ENCODE data around the gene POU3F4.

Gene POU3F4

DNA sequence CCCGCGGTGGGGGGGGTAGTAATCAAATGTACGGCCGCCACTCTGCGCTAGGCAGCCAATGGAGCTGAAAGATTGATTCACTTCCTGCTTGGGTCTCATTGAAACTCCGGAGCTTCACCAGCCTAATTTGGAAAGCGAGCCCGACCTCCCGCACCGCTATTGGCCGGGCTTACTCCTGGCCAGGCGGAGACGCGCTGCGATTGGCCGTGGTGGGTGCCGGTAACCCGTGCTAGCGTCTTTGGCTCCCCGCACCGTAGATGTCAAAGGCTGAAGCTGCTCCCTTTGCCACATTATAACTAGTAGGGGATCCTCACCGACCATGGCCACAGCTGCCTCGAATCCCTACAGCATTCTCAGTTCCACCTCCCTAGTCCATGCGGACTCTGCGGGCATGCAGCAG lies at the start of gene POU3F4:
Gene POU3F4, plus strand, starts transcription at position 285 of the 400 bp plus-strand sequence. Its CDS starts 35 bp downstream, at position 320.
- ATAC-seq (ENCODE audit: low read depth): no peak
- no peak for DNase-seq (ENCODE audit: low spot score in 2 of 2)
- Mint-ChIP-seq H3K9me3 (peaks cover 5% of the 10 kb centered on the region), H3K27me3 (peaks cover 9% of the 10 kb centered on the region), H3K4me3 (no peak within 1 kb of the TSS), H3K36me3 (peaks cover 2% of the 10 kb centered on the region), H3K4me1 (peaks cover 6% of the 10 kb centered on the region), H3K27ac (no peak within 1 kb of the TSS)

DNA sequence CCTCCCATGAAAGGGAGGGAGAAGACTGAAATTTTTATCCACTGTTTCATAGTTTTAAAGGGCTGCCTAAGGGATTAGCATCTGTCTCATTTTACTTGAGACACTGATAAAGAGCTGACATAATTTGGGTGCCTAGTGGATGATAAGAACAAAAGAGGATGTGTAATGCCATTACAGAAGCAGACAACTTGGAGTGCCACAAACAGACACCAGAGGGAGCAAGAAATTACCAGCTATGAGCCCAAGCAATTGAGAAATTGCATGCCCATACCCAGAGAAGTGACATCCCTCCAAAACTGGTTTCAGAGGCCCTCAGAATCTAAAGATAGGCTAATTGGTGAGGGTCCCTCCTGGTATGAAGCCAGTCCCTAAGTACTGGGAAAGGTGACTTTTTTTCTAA lies 38.5 kb upstream of the POU3F4 start:
- ATAC-seq (ENCODE audit: low read depth): peak; percentile 31
- no peak overlapping the region for H3K4me3 Mint-ChIP-seq
- no peaks in the 10 kb centered on the region for H3K27me3 Mint-ChIP-seq
- H3K27ac Mint-ChIP-seq: no peak overlapping the region
- no peaks in the 10 kb centered on the region for H3K9me3 Mint-ChIP-seq
- no peaks in the 10 kb centered on the region for H3K4me1 Mint-ChIP-seq
- H3K36me3 Mint-ChIP-seq: no peaks in the 10 kb centered on the region
- no peak for DNase-seq (ENCODE audit: low spot score in 2 of 2)

DNA sequence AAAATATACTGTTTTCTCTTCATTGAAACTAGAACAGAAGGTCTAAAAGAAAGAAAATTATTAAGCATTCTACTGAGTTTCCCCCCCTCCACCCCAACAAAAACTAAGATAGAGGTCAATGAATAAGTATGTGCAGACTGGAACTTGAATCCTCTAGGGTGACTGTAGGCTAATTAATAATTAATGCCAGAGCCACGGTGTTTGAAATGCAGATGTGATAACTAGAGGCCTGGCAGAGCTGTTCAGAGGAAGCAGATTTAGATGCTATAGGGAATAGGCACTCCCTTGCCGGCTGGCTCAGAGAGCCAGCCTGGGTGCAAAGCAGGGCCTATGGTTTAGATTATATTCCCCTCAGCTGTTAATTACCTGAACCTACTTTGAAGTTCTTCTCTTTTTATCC lies 12.2 kb upstream of the POU3F4 start:
- Mint-ChIP-seq H3K4me3 (no peak overlapping the region), H3K9me3 (no peaks in the 10 kb centered on the region), H3K36me3 (no peaks in the 10 kb centered on the region), H3K27me3 (peaks cover 1% of the 10 kb centered on the region), H3K4me1 (no peaks in the 10 kb centered on the region), H3K27ac (no peak overlapping the region)
- DNase-seq (ENCODE audit: low spot score in 2 of 2) (no peak), ATAC-seq (ENCODE audit: low read depth) (no peak)

DNA sequence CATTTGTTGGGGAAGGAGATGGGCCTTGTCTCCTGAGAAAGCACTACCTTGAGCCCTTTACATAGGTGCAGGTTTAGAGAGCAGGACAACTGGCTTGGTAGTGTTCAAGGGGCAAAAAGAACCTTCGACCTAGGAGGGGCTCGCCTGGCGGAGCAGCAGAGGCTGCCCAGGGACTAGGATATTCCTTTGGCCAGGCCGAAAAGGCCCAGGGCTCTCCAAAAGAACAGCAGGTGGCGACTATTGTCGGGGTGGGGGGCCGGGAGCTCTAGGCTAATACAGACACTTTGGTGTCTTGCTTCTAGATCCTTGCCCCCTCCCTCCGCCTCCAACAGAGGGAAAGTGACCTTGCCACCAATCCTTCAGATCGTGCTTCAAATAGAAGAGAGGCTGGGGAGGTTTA lies 7.1 kb upstream of the POU3F4 start:
- H3K4me1 Mint-ChIP-seq: no peaks in the 10 kb centered on the region
- H3K4me3 Mint-ChIP-seq: no peak overlapping the region
- no peaks in the 10 kb centered on the region for H3K36me3 Mint-ChIP-seq
- H3K27me3 Mint-ChIP-seq: peaks cover 6% of the 10 kb centered on the region
- H3K9me3 Mint-ChIP-seq: no peaks in the 10 kb centered on the region
- no peak for DNase-seq (ENCODE audit: low spot score in 2 of 2)
- ATAC-seq (ENCODE audit: low read depth): no peak
- H3K27ac Mint-ChIP-seq: no peak overlapping the region

DNA sequence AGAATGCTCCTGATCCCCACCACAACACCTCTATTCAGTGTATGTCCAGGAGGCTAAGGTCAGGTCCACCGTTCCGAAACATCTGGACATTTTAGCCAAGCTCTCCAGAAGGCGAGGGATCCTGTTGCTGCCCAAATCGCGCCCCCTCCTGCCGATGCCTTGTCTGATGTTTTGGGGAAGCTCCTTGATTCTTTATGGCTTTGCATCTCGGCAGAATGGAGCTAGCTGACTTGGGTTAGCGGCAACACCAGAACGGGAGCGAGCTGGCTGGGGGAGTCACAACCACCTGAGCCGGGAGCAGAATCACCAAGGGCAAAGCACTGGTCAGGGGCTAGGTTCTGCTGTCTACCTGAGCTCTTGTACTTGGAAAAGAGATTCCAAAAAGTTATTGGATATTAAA lies 6.6 kb upstream of the POU3F4 start:
- no peaks in the 10 kb centered on the region for H3K36me3 Mint-ChIP-seq
- ATAC-seq (ENCODE audit: low read depth) (no peak), DNase-seq (ENCODE audit: low spot score in 2 of 2) (no peak)
- no peaks in the 10 kb centered on the region for H3K4me1 Mint-ChIP-seq
- H3K27me3 Mint-ChIP-seq: peaks cover 6% of the 10 kb centered on the region
- no peaks in the 10 kb centered on the region for H3K9me3 Mint-ChIP-seq
- H3K27ac Mint-ChIP-seq: no peak overlapping the region
- H3K4me3 Mint-ChIP-seq: no peak overlapping the region

DNA sequence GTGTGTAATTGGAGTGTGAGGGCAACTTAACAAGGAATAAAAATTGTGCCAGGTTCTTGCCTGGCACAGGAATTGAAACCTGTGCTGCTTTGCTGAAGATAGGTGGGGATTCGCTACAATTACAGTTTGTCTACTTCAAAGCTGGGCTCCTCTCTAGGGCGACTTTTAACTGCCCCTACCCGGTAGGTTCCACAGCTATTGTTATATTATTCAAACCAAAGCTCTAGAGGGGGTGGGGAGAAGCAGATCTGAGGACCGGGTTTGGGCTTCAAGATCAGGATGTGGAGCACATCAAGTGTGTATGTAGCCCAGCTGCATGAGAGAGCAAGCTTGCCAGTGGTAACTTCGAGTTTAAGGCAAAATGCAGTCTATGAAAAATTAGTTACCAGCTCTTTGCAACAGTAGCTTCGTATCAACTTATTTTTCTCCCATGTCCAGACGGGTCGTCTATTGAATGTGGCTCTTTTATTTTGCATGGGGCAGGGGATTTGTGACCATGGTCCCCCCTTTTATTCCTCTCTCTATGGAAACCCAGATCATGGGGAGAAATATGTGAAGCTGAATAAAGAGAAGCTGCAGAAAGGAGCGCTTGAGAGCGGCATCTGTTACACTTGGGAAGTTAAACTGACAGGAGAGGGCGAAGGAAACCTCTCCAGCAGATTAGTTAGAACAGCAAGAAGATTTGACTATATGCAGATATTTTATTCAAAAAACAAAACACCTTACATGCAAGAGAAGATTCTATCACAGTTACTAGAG lies 3.2 kb upstream of the POU3F4 start:
- Mint-ChIP-seq H3K4me3 (no peak overlapping the region), H3K27me3 (peaks cover 11% of the 10 kb centered on the region), H3K9me3 (peaks cover 3% of the 10 kb centered on the region), H3K4me1 (peaks cover 4% of the 10 kb centered on the region), H3K36me3 (peaks cover 2% of the 10 kb centered on the region), H3K27ac (no peak overlapping the region)
- ATAC-seq (ENCODE audit: low read depth) (no peak), DNase-seq (ENCODE audit: low spot score in 2 of 2) (no peak)

DNA sequence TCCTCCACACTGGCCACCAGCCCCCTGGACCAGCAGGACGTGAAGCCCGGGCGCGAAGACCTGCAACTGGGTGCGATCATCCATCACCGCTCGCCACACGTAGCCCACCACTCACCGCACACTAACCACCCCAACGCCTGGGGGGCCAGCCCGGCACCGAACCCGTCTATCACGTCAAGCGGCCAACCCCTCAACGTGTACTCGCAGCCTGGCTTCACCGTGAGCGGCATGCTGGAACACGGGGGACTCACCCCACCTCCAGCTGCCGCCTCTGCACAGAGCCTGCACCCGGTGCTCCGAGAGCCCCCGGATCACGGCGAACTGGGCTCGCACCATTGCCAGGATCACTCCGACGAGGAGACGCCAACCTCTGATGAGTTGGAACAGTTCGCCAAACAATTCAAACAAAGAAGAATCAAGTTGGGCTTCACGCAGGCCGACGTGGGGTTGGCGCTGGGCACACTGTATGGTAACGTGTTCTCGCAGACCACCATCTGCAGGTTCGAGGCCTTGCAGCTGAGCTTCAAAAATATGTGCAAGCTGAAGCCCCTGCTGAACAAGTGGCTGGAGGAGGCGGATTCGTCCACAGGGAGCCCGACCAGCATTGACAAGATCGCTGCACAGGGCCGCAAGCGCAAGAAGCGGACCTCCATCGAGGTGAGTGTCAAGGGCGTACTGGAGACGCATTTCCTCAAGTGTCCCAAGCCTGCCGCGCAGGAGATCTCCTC lies 600 bp downstream of the POU3F4 start:
- peaks cover 2% of the 10 kb centered on the region for H3K36me3 Mint-ChIP-seq
- ATAC-seq (ENCODE audit: low read depth): no peak
- H3K4me1 Mint-ChIP-seq: peaks cover 6% of the 10 kb centered on the region
- H3K9me3 Mint-ChIP-seq: peaks cover 5% of the 10 kb centered on the region
- no peak overlapping the region for H3K27ac Mint-ChIP-seq
- H3K4me3 Mint-ChIP-seq: no peak overlapping the region
- peaks cover 9% of the 10 kb centered on the region for H3K27me3 Mint-ChIP-seq
- no peak for DNase-seq (ENCODE audit: low spot score in 2 of 2)

DNA sequence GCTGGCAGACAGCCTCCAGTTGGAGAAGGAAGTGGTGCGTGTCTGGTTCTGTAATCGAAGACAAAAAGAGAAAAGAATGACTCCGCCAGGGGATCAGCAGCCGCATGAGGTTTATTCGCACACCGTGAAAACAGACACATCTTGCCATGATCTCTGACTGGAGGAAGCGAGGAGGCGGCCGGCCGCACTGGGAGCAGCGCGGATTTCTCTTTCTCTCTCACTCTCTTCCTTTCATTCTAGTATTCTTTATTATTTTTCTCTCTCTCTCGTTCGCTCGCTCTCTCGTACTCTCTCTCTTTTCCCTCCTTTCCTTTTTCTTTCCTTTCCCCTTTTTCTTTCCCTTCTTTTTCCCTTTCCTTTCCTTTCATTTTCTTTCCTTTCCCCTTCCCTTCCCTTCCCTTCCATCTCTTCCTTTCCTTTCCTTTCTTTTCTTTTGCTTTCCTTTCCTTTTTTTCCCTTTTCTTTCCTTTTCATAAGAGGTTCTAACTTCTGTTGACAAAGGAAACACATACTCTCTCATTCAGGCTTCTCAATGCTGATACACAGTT lies 1.2 kb downstream of the POU3F4 start:
- ATAC-seq (ENCODE audit: low read depth): no peak
- Mint-ChIP-seq H3K4me3 (no peak overlapping the region), H3K27me3 (peaks cover 8% of the 10 kb centered on the region)

DNA sequence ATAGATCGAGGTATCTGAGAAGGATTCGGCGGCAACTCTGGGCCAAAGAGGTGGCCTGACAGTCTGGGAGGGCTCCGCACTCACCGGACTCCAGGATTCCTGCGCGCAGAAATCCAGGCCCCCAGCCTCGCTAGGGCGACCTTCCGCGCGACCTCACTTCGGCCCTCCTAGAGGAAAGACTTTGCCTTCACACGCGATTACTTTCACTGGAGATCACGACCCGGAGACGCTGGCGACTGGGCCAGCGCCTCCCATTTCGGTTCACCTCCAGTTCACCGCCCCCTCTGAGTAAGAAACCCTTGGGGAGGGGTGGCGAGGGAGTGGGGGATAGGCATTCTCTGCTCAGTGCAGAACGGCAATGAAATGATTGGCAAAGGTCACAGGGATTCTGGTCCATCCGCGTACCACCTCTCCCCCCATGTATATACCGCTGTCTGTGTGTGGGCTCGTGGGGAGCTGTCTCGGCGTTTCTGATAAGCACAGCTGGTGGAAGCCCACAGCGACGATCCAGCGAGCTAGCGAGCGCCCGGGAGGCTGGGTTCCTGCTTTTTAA lies 2.5 kb downstream of the POU3F4 start:
- Mint-ChIP-seq H3K9me3 (peaks cover 5% of the 10 kb centered on the region), H3K27ac (no peak overlapping the region), H3K36me3 (peaks cover 2% of the 10 kb centered on the region), H3K27me3 (peaks cover 8% of the 10 kb centered on the region), H3K4me3 (no peak overlapping the region), H3K4me1 (peaks cover 6% of the 10 kb centered on the region)
- DNase-seq (ENCODE audit: low spot score in 2 of 2) (no peak), ATAC-seq (ENCODE audit: low read depth) (no peak)

More for the DNA sequence above, 1.2 kb downstream of the POU3F4 start:
- peaks cover 5% of the 10 kb centered on the region for H3K9me3 Mint-ChIP-seq
- no peak for DNase-seq (ENCODE audit: low spot score in 2 of 2)
- no peak overlapping the region for H3K27ac Mint-ChIP-seq
- H3K4me1 Mint-ChIP-seq: peaks cover 6% of the 10 kb centered on the region
- peaks cover 2% of the 10 kb centered on the region for H3K36me3 Mint-ChIP-seq

DNA sequence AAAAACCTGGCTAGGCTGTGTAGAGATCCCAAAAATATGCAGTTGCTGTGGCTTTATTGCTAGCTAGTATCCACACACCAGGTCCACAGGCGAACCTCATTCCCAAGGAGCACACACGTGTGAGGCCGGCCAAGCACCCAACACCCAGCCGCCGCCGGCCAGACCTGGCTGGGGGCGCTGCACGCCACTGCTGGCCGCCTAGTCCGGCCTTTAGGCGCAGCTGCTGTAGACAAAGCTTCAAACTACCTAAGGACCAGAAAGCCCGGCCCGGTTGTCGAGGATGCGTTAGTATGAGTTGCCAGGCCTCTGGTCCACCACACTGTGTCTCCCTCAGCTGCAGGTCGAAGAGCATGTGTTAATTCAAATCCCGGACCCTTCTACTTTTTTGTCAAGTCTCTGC lies 3.1 kb downstream of the POU3F4 start:
- H3K4me1 Mint-ChIP-seq: peaks cover 6% of the 10 kb centered on the region
- H3K9me3 Mint-ChIP-seq: peaks cover 5% of the 10 kb centered on the region
- no peak for DNase-seq (ENCODE audit: low spot score in 2 of 2)
- no peak overlapping the region for H3K4me3 Mint-ChIP-seq
- peaks cover 8% of the 10 kb centered on the region for H3K27me3 Mint-ChIP-seq
- no peak for ATAC-seq (ENCODE audit: low read depth)
- H3K27ac Mint-ChIP-seq: no peak overlapping the region
- H3K36me3 Mint-ChIP-seq: peaks cover 2% of the 10 kb centered on the region

DNA sequence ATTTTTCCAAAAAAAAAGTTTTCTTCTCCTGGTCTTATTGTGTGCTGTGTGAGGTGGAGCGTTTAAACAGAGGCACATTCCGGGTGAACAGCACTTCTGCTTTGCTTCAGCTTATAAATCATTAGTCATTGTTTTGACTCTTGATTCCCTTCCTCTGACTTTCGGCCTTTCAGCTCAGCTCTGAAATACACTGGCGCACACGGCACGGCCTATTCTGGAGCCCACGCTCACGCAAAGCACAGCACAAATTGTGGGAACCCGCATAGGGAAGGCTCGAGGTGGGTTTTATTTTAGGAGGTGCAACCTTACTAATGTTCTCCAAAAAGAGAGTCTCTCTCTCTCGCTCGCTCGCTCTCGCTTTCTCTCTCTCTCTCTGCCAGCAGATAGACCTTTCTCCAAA lies 4.0 kb downstream of the POU3F4 start:
- DNase-seq (ENCODE audit: low spot score in 2 of 2) (no peak), ATAC-seq (ENCODE audit: low read depth) (no peak)
- Mint-ChIP-seq H3K9me3 (peaks cover 5% of the 10 kb centered on the region), H3K36me3 (peaks cover 2% of the 10 kb centered on the region), H3K4me3 (no peak overlapping the region), H3K27ac (no peak overlapping the region), H3K27me3 (peaks cover 8% of the 10 kb centered on the region), H3K4me1 (peaks cover 6% of the 10 kb centered on the region)

DNA sequence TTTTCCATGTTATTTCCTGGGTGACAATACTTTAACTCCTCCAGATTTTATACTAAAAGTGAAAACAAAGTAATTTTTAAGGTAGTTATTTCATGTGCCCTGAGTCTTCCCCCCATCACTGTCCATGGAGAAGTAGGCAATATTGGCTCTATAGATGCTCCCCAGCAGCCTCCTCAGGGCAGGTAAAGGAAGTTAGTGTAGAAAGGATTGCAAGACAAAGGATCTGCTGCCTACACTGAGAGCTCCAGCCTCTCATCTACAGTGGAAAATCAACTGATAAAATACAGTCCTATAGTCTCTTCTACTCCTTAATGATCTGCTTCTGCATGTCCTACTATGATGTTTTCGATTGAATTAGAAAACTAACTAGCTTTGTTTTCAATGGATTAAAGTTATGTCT lies 8.5 kb downstream of the POU3F4 start:
- no peaks in the 10 kb centered on the region for H3K36me3 Mint-ChIP-seq
- H3K27me3 Mint-ChIP-seq: peaks cover 2% of the 10 kb centered on the region
- H3K9me3 Mint-ChIP-seq: peaks cover 2% of the 10 kb centered on the region
- DNase-seq (ENCODE audit: low spot score in 2 of 2) (no peak), ATAC-seq (ENCODE audit: low read depth) (no peak)
- H3K4me3 Mint-ChIP-seq: no peak overlapping the region
- no peak overlapping the region for H3K27ac Mint-ChIP-seq
- peaks cover 2% of the 10 kb centered on the region for H3K4me1 Mint-ChIP-seq

DNA sequence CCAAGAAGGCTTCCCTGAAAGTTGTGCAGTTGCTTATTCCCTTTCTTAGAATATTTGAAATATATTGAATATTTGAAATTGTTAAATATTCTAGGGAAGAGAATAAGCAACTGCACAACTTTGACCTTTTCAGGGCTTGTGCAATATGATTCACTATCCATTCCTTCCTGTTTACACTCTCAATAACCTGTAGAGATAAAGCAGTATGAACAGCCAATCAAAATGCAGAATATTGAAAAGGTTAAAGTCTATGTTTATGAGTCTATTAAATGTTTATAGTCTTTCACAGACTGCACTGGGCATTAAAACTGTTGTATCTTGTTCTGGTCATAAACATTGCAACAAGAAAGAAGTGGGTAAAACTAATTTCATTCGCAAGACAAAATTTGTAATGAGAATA lies 13.8 kb downstream of the POU3F4 start:
- Mint-ChIP-seq H3K36me3 (no peaks in the 10 kb centered on the region), H3K9me3 (no peaks in the 10 kb centered on the region), H3K4me1 (no peaks in the 10 kb centered on the region), H3K4me3 (no peak overlapping the region), H3K27ac (no peak overlapping the region), H3K27me3 (no peaks in the 10 kb centered on the region)
- ATAC-seq (ENCODE audit: low read depth) (no peak), DNase-seq (ENCODE audit: low spot score in 2 of 2) (no peak)

DNA sequence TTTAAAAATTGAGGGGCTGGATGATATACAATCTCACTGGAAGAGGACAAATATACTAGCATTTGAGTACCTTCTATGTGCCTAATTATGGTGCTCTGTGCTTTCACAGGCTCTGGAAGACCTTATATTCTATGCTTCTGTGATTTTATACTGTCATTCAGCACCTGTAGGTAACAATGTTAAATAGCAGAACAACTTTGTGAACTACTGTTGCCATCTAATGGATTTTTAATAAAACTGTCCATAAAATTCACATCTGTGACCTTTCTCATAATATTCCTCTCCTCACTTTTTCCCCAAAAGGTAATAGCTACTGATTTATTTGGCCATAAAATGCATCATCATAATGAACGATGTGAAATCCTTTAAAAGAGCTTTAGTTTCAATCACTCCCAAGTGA lies 21.9 kb downstream of the POU3F4 start:
- Mint-ChIP-seq H3K4me3 (no peak overlapping the region), H3K36me3 (no peaks in the 10 kb centered on the region), H3K27ac (no peak overlapping the region), H3K4me1 (no peaks in the 10 kb centered on the region), H3K9me3 (no peaks in the 10 kb centered on the region), H3K27me3 (no peaks in the 10 kb centered on the region)
- no peak for ATAC-seq (ENCODE audit: low read depth)
- DNase-seq (ENCODE audit: low spot score in 2 of 2): no peak

Measured in memory B cell (primary cell).